HG02938 (cell line): ENCODE results near the gene GNAQ.

ENCODE experiments used
- ATAC-seq: cut with Tn5 transposase; IDR thresholded peaks from one replicate; pipeline ENCODE4 v1.9.1; 2021; ENCODE audit warnings: mild to moderate bottlenecking, moderate library complexity; ENCODE audit not compliant: unreplicated experiment

GNAQ gene

GRCh38 chr9:77854258-77854915, 177.2 kb downstream of the GNAQ start:
- ATAC-seq = no peak

DNA sequence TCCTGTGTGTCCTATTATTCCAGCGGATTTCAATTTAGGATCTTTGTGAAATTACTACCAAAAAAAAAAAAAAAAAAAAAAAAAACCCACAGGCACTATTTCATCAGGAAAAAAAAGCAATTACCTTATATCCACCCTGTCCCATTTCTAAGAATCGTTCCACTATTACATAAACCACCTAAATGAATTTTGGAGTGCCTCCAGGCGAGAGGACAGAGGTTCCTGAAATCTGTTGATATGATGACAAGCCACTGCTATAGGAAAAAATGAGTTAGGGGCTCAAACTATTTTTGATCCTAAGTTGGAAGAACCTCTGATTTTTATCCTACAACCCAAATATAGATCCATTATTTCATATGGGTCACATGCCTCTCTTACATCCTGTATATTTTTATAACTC, 177.9 kb downstream of the GNAQ start:
- ATAC-seq = no peak

- ATAC-seq = no peak
Observed at GRCh38 chr9:77851882-77852595, 179.6 kb downstream of the GNAQ start.

GRCh38 chr9:77848897-77849296, 182.7 kb downstream of the GNAQ start:
- ATAC-seq = no peak

DNA sequence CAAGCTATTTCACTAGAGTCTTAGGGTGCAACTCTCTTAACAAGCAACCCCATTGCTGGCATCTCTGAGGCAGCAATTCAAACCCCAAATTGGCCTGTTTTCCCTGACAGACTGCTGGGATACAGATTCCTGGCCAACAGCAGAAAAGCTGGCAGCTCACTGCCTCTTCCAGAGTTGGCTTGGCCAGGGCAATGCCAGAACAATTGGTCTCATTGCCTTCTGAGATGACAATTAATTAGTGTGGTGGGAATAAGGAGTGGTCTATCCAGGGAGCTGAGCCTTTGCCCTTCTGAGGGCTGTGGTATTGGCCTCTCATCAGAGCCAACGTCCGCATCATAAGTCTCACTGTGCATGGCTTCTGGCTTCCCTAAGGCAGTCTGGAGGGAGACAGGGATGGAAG, 183.2 kb downstream of the GNAQ start:
- no peak for ATAC-seq

- ATAC-seq = no peak
Observed at GRCh38 chr9:77847626-77848025, 184.0 kb downstream of the GNAQ start.

DNA sequence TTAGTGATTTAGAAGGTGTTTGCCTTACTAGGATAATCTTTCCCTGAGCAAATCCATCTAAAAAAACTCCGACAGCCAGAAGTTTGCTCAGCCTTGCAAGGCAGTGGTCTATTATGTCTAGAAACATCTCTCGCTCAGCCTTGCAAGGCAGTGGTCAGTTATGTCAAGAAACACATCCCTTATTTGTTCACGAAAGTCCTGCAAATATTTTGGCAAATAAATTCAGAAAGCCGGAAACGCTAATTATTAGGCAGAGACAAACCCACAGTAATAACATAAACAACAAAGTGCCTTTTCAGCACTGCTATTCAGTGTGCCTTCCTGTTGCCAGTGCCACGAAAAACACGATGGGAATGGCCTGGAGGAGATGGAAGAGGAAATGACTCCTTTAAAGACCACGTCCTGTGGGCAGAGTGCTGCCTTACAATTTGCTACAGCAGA, 184.5 kb downstream of the GNAQ start:
- no peak for ATAC-seq

- ATAC-seq = no peak
Observed at GRCh38 chr9:77844415-77844814, 187.2 kb downstream of the GNAQ start.

DNA sequence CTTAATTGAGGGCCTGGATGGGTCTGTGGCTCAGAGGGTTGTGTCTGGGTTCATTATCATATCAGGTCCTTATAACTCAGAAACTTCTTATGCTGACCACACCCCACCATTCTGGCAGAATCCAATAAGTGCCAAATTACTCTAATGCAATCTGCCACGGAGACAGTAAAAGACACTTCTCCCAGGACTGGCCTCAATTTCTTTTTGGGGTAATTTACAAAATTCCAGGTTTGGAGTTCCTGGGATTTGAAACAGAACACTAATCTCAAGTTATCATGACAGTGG, 187.8 kb downstream of the GNAQ start:
- ATAC-seq = no peak

- no peak for ATAC-seq
Observed at GRCh38 chr9:77843076-77843870, 188.3 kb downstream of the GNAQ start.

GRCh38 chr9:77841739-77842386, 189.7 kb downstream of the GNAQ start:
- no peak for ATAC-seq

DNA sequence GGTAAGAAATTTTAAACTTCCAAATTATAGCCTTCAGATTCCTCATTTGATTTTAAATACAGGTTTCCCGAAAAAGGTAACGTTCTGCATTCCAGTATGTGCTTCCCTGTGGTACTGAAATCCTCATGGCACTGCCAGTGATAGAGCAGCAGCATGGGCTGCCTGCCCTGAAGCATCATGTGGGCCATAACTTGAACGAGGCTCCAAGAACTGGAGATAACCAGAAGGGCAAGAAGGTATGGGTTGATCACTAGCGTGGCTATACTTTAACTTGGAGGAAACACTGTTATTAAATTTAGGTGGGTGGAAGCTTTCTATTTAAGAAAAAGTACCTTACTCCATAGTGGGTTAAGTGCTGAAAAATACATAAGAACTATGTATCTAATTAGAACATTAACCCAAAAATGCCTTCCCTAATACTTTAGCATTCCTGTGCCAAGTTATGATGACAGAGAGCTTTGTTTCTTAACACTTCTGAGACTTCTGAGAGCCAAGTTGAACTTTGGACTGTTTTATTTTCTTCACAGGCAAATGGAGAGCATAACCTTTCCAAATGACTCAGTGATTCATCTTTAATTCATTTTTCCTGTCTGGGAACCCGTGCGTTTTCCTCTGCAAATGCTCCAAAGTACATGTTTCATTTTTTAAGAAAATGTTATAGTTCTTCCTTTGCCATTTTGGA, 192.0 kb downstream of the GNAQ start:
- ATAC-seq = no peak

GRCh38 chr9:77838986-77839385, 192.6 kb downstream of the GNAQ start:
- ATAC-seq = no peak

- no peak for ATAC-seq
Observed at GRCh38 chr9:77834898-77835488, 196.6 kb downstream of the GNAQ start.

DNA sequence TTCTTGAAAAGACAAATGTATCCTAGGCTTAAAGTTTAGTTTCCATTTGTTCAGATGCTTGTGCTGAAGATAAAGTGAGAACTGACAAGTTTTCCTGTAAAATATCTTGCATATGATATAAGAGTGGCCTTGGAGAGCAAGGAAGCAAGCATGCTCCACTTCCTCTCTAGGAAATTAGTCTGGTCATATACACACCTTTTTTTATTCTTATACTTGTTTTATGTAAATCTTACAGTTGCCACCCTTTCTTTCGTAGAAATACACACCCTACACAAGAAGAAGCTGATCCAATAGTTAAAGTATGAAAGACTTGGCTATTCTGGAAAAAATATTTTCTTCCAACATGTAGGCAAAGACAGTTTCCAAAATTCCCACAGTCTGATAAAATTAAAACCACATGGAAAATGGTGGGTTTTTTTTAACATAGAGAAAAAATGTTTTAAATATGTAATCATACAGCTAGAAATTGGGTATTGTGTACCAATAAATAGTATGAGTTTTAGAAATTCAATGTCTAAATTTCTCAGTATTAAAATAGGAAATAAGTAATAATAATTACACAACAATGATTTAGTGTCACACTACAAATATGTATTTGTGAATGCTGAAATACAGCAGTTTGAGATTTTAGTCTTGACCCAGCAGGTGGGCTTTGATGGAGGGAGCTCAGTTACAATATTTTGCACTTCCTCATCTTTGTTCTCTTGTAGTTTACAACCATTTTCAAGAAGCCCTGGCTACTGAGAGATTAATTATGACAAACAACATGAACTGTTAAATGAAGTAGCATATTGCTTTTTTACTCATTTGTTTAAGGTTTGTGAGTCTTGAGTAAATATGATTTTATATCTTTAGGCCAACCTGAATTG, 197.8 kb downstream of the GNAQ start:
- ATAC-seq = no peak

GRCh38 chr9:77832639-77833038, 199.0 kb downstream of the GNAQ start:
- no peak for ATAC-seq

DNA sequence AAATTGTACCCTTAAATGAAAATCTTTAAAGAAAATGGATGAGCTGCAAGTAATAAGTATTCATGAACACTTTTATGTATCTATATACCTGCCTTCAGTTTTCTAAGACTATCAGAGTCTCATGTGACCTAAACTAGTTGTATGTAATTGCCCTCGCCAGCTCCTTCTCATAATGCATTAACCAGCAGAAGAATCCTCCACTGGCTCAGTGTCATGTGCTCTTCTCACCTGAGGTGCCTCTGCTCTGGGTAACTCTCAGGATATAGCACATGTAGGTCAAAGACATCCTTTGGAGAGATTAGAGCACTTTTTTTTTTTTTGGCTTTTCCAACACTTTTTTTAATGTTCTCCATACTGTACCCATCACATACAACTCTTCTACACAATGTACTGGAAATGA, 199.8 kb downstream of the GNAQ start:
- ATAC-seq = no peak

DNA sequence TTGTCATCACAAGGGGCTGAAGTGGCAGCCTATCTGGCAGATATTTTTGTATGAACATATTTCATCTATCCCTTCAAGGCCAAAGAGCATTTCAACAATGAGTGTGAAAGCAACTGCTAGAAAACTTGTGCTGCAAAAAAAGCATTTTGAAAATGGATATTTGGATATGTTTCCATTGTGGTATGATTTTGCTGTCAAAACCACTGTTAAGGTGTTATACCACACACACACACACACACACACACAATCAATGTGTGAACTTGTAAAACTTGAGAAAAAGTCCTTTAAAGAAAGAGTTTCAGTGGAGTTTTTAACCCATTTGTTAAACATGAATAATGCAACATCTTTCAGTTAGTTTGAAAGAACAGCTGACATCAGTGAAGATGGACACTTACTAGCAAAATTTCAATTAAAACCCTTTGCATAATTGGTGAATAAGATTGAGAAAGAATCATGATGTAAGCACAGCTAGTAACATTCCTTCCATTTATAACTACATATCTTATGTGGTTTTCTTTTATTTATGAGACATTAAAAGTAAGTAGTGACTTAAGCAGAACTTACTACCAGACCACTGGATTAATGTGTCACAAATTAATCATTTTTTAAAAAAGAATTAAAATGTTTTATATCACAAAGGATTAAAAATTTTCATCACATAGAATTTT, 200.9 kb downstream of the GNAQ start:
- no peak for ATAC-seq

GRCh38 chr9:77829420-77829819, 202.2 kb downstream of the GNAQ start:
- no peak for ATAC-seq
